HEK293 (cell line): ENCODE measurements around the gene RAI14.
A peak's percentile ranks its signal among the peaks of the same experiment; 100 is the strongest.

ENCODE experiments used
- GLIS1 ChIP-seq: fragments of 450-650 bp; formaldehyde crosslinking; IDR thresholded peaks from 2 replicates; pipeline ENCODE4 v1.5.1; 2016; ENCODE audit warnings: missing biosample characterization, missing genetic modification characterization
- GLIS2 ChIP-seq: fragments of 450-650 bp; formaldehyde crosslinking; IDR thresholded peaks from 2 replicates; pipeline ENCODE4 v1.5.1; 2016; ENCODE audit warnings: missing biosample characterization, missing genetic modification characterization
- IKZF3 ChIP-seq: fragments of 450-650 bp; IDR thresholded peaks from 2 replicates; pipeline ENCODE4 v1.5.0; 2018; ENCODE audit warnings: missing biosample characterization, mild to moderate bottlenecking, missing genetic modification characterization, moderate library complexity
- KLF7 ChIP-seq: fragments of 450-650 bp; formaldehyde crosslinking; IDR thresholded peaks from 2 replicates; pipeline ENCODE4 v1.5.1; 2016; ENCODE audit warnings: missing biosample characterization, missing genetic modification characterization, borderline replicate concordance
- MZF1 ChIP-seq: fragments of 450-650 bp; formaldehyde crosslinking; IDR thresholded peaks from 2 replicates; pipeline ENCODE4 v1.5.1; 2017; ENCODE audit warnings: missing biosample characterization, missing genetic modification characterization, borderline replicate concordance
- OSR2 ChIP-seq: fragments of 450-650 bp; formaldehyde crosslinking; IDR thresholded peaks from 2 replicates; pipeline ENCODE4 v1.5.1; 2016; ENCODE audit warnings: missing biosample characterization, missing genetic modification characterization
- RBAK ChIP-seq: fragments of 450-650 bp; formaldehyde crosslinking; IDR thresholded peaks from 2 replicates; pipeline ENCODE4 v1.5.1; 2016; ENCODE audit warnings: missing biosample characterization, missing genetic modification characterization
- SP2 ChIP-seq: fragments of 450-650 bp; formaldehyde crosslinking; IDR thresholded peaks from 2 replicates; pipeline ENCODE4 v1.5.1; 2016; ENCODE audit warnings: missing biosample characterization, missing genetic modification characterization
- ZBTB20 ChIP-seq: fragments of 450-650 bp; formaldehyde crosslinking; IDR thresholded peaks from 2 replicates; pipeline ENCODE4 v1.5.1; 2016; ENCODE audit warnings: missing biosample characterization, missing genetic modification characterization
- ZBTB48 ChIP-seq: fragments of 450-650 bp; formaldehyde crosslinking; IDR thresholded peaks from 2 replicates; pipeline ENCODE4 v1.5.1; 2016; ENCODE audit warnings: missing biosample characterization, missing genetic modification characterization
- ZEB2 ChIP-seq: fragments of 450-650 bp; formaldehyde crosslinking; IDR thresholded peaks from 2 replicates; pipeline ENCODE4 v1.5.1; 2016; ENCODE audit warnings: missing biosample characterization, missing genetic modification characterization
- ZFHX2 ChIP-seq: fragments of 450-650 bp; formaldehyde crosslinking; conservative IDR thresholded peaks from 2 replicates; pipeline ENCODE4 v1.5.1; 2016; ENCODE audit warnings: missing biosample characterization, missing genetic modification characterization
- ZNF114 ChIP-seq: fragments of 450-650 bp; formaldehyde crosslinking; IDR thresholded peaks from 2 replicates; pipeline ENCODE4 v1.5.0; 2017; ENCODE audit warnings: missing biosample characterization, missing genetic modification characterization
- ZNF146 ChIP-seq: fragments of 450-650 bp; formaldehyde crosslinking; IDR thresholded peaks from 2 replicates; pipeline ENCODE4 v1.5.1; 2016; ENCODE audit warnings: missing biosample characterization, missing genetic modification characterization
- ZNF335 ChIP-seq: fragments of 450-650 bp; formaldehyde crosslinking; conservative IDR thresholded peaks from 2 replicates; pipeline ENCODE4 v1.5.1; 2016; ENCODE audit warnings: missing biosample characterization, missing genetic modification characterization
- ZNF677 ChIP-seq: fragments of 450-650 bp; IDR thresholded peaks from 2 replicates; pipeline ENCODE4 v1.5.0; 2018; ENCODE audit warnings: missing biosample characterization, mild to moderate bottlenecking, missing genetic modification characterization, moderate library complexity
- ZNF792 ChIP-seq: fragments of 450-650 bp; formaldehyde crosslinking; IDR thresholded peaks from 2 replicates; pipeline ENCODE4 v1.5.1; 2016; ENCODE audit warnings: missing biosample characterization, missing genetic modification characterization
- ZSCAN23 ChIP-seq: fragments of 450-650 bp; formaldehyde crosslinking; IDR thresholded peaks from 2 replicates; pipeline ENCODE4 v1.5.1; 2016; ENCODE audit warnings: missing biosample characterization, missing genetic modification characterization
- TF ChIP-seq, protein P1 (sequence below): fragments of 450-650 bp; formaldehyde crosslinking; IDR thresholded peaks from 2 replicates; pipeline ENCODE4 v1.5.1; 2016; ENCODE audit warnings: missing biosample characterization, missing genetic modification characterization
- TF ChIP-seq, protein P2 (sequence below): fragments of 450-650 bp; formaldehyde crosslinking; optimal IDR thresholded peaks from 2 replicates; pipeline ENCODE3; 2016; ENCODE audit warnings: missing biosample characterization, mild to moderate bottlenecking, missing genetic modification characterization
- TF ChIP-seq, protein P3 (sequence below): fragments of 450-650 bp; formaldehyde crosslinking; IDR thresholded peaks from 2 replicates; pipeline ENCODE4 v1.5.1; 2016; ENCODE audit warnings: missing biosample characterization, missing genetic modification characterization
- TF ChIP-seq, protein P4 (sequence below): fragments of 450-650 bp; formaldehyde crosslinking; IDR thresholded peaks from 2 replicates; pipeline ENCODE4 v1.5.1; 2016; ENCODE audit warnings: missing biosample characterization, missing genetic modification characterization, low read depth
- TF ChIP-seq, protein P5 (sequence below): fragments of 450-650 bp; formaldehyde crosslinking; IDR thresholded peaks from 2 replicates; pipeline ENCODE4 v1.5.1; 2016; ENCODE audit warnings: missing biosample characterization, missing genetic modification characterization, borderline replicate concordance
- TF ChIP-seq, protein P6 (sequence below): fragments of 450-650 bp; formaldehyde crosslinking; IDR thresholded peaks from 2 replicates; pipeline ENCODE4 v1.5.1; 2016; ENCODE audit warnings: missing biosample characterization, missing genetic modification characterization

The RAI14 gene

DNA sequence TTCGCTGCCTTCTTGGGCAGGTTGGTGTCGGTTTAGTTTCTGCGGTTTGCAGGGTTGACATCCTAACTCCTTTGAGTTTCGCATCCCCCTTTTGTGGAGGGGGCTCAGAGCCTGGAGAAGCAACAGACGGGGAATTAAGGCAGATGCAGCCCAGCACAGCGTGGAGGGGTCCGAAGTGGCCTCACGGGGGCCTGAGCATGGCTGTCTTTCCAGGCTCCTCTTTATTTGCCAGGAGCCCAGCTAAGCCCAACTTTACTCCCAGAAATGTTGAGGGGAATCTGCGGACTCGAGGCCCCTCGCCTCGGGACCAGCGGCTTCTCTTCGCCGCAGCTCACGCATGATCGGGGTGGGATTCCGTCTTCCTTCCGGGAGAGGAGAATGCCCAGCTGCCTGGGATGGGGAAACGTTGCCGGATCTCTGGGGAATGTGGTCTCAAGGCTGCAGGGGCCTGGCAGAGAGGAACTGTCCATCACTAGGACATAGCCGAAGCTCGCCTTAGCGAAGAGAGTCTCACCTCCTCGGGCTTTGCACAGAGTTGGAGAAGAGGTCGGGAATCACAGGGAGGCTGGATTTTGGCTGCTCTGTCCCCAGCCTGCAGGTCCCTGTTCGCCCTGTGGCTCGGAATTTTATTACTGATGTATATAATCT is 1.3 kb downstream of the RAI14 start (continued):
- TF ChIP-seq, protein P1, sequence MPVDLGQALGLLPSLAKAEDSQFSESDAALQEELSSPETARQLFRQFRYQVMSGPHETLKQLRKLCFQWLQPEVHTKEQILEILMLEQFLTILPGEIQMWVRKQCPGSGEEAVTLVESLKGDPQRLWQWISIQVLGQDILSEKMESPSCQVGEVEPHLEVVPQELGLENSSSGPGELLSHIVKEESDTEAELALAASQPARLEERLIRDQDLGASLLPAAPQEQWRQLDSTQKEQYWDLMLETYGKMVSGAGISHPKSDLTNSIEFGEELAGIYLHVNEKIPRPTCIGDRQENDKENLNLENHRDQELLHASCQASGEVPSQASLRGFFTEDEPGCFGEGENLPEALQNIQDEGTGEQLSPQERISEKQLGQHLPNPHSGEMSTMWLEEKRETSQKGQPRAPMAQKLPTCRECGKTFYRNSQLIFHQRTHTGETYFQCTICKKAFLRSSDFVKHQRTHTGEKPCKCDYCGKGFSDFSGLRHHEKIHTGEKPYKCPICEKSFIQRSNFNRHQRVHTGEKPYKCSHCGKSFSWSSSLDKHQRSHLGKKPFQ (tag by site-specific recombination): no peak
- TF ChIP-seq OSR2 (tag by site-specific recombination) (no peak), ZNF677 (no peak), ZSCAN23 (no peak), KLF7 (tag by site-specific recombination) (no peak), ZFHX2 (no peak), SP2 (tag by site-specific recombination) (no peak), RBAK (no peak), ZNF146 (tag by site-specific recombination) (no peak; the same call in 1 of the 2 replicates), ZNF335 (peak; percentile 99), MZF1 (tag by site-specific recombination) (peak; percentile 94), IKZF3 (peak; percentile 72), ZBTB20 (tag by site-specific recombination) (peak; percentile 56), ZNF114 (tag by site-specific recombination) (no peak), ZEB2 (tag by site-specific recombination) (no peak), ZNF792 (tag by site-specific recombination) (no peak), GLIS1 (tag by site-specific recombination) (no peak), ZBTB48 (no peak), GLIS2 (peak; percentile 54; the same call in 1 of the 2 replicates)
- TF ChIP-seq, protein P2, sequence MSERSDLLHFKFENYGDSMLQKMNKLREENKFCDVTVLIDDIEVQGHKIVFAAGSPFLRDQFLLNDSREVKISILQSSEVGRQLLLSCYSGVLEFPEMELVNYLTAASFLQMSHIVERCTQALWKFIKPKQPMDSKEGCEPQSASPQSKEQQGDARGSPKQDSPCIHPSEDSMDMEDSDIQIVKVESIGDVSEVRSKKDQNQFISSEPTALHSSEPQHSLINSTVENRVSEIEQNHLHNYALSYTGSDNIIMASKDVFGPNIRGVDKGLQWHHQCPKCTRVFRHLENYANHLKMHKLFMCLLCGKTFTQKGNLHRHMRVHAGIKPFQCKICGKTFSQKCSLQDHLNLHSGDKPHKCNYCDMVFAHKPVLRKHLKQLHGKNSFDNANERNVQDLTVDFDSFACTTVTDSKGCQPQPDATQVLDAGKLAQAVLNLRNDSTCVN (tag by site-specific recombination): no peak
- TF ChIP-seq, protein P3, sequence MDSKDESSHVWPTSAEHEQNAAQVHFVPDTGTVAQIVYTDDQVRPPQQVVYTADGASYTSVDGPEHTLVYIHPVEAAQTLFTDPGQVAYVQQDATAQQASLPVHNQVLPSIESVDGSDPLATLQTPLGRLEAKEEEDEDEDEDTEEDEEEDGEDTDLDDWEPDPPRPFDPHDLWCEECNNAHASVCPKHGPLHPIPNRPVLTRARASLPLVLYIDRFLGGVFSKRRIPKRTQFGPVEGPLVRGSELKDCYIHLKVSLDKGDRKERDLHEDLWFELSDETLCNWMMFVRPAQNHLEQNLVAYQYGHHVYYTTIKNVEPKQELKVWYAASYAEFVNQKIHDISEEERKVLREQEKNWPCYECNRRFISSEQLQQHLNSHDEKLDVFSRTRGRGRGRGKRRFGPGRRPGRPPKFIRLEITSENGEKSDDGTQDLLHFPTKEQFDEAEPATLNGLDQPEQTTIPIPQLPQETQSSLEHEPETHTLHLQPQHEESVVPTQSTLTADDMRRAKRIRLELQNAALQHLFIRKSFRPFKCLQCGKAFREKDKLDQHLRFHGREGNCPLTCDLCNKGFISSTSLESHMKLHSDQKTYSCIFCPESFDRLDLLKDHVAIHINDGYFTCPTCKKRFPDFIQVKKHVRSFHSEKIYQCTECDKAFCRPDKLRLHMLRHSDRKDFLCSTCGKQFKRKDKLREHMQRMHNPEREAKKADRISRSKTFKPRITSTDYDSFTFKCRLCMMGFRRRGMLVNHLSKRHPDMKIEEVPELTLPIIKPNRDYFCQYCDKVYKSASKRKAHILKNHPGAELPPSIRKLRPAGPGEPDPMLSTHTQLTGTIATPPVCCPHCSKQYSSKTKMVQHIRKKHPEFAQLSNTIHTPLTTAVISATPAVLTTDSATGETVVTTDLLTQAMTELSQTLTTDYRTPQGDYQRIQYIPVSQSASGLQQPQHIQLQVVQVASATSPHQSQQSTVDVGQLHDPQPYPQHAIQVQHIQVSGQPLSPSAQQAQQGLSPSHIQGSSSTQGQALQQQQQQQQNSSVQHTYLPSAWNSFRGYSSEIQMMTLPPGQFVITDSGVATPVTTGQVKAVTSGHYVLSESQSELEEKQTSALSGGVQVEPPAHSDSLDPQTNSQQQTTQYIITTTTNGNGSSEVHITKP (tag by site-specific recombination): no peak
- TF ChIP-seq, protein P4, sequence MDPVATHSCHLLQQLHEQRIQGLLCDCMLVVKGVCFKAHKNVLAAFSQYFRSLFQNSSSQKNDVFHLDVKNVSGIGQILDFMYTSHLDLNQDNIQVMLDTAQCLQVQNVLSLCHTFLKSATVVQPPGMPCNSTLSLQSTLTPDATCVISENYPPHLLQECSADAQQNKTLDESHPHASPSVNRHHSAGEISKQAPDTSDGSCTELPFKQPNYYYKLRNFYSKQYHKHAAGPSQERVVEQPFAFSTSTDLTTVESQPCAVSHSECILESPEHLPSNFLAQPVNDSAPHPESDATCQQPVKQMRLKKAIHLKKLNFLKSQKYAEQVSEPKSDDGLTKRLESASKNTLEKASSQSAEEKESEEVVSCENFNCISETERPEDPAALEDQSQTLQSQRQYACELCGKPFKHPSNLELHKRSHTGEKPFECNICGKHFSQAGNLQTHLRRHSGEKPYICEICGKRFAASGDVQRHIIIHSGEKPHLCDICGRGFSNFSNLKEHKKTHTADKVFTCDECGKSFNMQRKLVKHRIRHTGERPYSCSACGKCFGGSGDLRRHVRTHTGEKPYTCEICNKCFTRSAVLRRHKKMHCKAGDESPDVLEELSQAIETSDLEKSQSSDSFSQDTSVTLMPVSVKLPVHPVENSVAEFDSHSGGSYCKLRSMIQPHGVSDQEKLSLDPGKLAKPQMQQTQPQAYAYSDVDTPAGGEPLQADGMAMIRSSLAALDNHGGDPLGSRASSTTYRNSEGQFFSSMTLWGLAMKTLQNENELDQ: no peak
- TF ChIP-seq, protein P5, sequence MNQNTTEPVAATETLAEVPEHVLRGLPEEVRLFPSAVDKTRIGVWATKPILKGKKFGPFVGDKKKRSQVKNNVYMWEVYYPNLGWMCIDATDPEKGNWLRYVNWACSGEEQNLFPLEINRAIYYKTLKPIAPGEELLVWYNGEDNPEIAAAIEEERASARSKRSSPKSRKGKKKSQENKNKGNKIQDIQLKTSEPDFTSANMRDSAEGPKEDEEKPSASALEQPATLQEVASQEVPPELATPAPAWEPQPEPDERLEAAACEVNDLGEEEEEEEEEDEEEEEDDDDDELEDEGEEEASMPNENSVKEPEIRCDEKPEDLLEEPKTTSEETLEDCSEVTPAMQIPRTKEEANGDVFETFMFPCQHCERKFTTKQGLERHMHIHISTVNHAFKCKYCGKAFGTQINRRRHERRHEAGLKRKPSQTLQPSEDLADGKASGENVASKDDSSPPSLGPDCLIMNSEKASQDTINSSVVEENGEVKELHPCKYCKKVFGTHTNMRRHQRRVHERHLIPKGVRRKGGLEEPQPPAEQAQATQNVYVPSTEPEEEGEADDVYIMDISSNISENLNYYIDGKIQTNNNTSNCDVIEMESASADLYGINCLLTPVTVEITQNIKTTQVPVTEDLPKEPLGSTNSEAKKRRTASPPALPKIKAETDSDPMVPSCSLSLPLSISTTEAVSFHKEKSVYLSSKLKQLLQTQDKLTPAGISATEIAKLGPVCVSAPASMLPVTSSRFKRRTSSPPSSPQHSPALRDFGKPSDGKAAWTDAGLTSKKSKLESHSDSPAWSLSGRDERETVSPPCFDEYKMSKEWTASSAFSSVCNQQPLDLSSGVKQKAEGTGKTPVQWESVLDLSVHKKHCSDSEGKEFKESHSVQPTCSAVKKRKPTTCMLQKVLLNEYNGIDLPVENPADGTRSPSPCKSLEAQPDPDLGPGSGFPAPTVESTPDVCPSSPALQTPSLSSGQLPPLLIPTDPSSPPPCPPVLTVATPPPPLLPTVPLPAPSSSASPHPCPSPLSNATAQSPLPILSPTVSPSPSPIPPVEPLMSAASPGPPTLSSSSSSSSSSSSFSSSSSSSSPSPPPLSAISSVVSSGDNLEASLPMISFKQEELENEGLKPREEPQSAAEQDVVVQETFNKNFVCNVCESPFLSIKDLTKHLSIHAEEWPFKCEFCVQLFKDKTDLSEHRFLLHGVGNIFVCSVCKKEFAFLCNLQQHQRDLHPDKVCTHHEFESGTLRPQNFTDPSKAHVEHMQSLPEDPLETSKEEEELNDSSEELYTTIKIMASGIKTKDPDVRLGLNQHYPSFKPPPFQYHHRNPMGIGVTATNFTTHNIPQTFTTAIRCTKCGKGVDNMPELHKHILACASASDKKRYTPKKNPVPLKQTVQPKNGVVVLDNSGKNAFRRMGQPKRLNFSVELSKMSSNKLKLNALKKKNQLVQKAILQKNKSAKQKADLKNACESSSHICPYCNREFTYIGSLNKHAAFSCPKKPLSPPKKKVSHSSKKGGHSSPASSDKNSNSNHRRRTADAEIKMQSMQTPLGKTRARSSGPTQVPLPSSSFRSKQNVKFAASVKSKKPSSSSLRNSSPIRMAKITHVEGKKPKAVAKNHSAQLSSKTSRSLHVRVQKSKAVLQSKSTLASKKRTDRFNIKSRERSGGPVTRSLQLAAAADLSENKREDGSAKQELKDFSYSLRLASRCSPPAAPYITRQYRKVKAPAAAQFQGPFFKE: no peak; the same call in 1 of the 2 replicates
- TF ChIP-seq, protein P6, sequence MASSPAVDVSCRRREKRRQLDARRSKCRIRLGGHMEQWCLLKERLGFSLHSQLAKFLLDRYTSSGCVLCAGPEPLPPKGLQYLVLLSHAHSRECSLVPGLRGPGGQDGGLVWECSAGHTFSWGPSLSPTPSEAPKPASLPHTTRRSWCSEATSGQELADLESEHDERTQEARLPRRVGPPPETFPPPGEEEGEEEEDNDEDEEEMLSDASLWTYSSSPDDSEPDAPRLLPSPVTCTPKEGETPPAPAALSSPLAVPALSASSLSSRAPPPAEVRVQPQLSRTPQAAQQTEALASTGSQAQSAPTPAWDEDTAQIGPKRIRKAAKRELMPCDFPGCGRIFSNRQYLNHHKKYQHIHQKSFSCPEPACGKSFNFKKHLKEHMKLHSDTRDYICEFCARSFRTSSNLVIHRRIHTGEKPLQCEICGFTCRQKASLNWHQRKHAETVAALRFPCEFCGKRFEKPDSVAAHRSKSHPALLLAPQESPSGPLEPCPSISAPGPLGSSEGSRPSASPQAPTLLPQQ (tag by site-specific recombination): no peak
